Activated T-helper 1 cell treated with anti-CD3 and anti-CD28 coated beads, Interleukin-2, amount 50 U/mL, for 16 hours (primary cell): Measurements from ENCODE around the gene AGAP1.

ENCODE experiments used
- DNase-seq, 2 donors: peaks; one replicate each; pipeline ENCODE4 v3.0.0-alpha.2; 2020; ENCODE audit warnings: low read depth in 1 of 2, low spot score in 1 of 2

The AGAP1 gene

GRCh38 chr2:235546436-235546835, 52.6 kb downstream of the AGAP1 start:
- DNase-seq, result no peak

DNA sequence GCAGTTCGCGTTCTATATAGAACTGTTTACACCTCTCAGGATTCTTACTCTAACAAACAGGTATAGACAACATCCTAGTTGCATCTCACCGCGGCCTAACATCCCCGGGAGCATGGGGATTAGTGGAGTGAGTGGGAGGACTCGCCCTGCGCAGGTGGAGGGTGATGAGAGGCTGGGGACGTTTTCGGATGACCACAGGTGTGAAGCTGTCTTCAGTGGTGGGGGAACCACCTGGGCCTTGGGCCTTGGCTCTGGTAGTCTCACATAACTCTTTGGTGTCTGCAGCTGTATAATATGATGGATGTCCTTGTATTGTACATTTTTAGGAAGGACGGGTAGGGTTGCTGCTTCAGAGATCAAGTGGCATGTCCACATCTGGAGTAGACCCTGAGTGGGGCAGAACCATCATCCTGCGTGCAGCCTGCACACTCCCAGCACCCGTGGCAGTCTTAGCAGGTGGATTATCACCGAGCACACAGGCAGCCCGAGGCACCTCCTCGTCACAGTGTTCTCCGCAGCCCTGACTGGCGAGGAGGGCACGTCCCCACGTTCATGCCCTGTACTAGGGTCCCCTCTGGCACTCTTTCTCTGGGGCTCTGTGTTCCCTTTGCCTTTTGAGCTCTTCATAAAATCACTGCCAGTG, 56.0 kb downstream of the AGAP1 start:
- no peak for DNase-seq

GRCh38 chr2:235550378-235550760, 56.5 kb downstream of the AGAP1 start:
- no peak for DNase-seq

DNA sequence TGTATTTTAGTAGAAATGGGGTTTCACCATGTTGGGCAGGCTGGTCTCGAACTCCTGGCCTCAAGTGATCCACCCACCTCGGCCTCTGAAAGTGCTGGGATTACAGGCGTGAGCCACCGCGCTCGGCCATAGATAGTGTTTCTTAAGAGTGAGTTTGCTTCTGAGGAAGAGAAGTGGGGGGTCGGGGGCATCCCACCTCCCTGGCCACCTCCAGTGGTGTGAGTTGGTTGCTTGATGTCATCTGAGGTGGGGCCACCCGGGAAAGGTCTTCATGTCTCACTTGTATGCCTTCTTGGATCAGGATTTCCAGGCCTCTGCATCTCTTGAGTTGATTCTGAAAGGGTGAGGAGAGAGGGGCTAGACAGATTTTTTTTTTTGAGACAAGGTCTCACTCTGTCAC, 57.1 kb downstream of the AGAP1 start:
- no peak for DNase-seq

GRCh38 chr2:235551965-235552364, 58.1 kb downstream of the AGAP1 start:
- DNase-seq, result no peak

DNA sequence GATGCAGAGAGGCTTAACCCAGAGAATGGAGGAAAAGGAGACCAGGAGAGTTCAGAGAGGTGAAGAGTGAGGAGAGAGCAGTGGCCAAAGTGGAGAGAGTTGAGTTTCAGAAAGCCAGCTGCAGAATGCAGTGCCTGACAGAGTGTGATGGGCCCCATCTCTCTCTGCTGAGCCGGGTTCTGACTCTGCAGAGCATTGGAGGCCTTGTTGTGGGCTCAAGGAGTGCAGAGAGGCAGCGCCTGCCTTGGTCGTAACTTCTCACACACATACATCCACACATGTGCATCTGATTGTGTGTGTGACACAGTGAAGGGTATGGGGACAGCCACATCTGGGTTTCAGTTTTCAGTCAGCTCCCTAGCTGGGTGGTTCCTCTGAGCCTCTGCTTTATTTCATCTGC, 58.8 kb downstream of the AGAP1 start:
- DNase-seq, result no peak

GRCh38 chr2:235553291-235553690, 59.4 kb downstream of the AGAP1 start:
- no peak for DNase-seq

DNA sequence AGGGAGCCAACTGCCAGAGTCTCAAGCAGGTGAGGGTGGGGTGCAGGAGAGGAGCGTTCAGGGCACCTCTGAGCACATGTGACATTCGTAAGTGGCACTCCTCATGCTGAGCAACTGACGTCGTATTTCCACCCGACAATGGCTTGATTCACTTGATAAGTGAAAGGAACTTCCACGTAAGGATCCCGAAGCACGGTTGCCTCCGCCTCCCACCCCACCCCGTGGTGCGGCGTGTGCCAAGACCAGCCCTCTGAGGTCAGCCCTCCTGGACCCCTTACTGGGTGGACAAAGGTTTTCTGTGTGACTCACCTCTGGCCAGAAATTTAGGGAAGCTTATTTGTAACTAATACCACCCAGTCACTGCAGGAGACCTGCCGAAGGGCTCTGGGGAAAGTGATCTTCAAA, 59.9 kb downstream of the AGAP1 start:
- DNase-seq, result no peak

DNA sequence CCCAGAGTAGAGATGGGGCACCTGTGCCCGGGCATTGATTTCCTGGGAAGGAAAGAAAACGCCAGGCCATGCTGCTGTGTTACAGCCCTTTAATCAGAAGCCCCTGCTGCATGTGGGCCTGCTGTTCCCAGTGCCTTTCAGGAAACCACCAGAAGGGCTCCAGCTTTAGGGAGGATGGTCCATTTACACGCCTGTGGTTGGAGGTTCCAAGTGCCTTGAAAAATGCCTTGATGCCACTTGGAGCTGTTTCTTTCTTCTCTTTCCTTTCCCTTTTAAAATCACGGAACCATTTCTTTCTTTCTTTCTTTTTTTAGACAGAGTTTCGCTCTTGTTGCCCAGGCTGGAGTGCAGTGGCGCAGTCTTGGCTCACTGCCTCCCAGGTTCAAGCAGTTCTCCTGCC, 60.5 kb downstream of the AGAP1 start:
- no peak for DNase-seq

DNA sequence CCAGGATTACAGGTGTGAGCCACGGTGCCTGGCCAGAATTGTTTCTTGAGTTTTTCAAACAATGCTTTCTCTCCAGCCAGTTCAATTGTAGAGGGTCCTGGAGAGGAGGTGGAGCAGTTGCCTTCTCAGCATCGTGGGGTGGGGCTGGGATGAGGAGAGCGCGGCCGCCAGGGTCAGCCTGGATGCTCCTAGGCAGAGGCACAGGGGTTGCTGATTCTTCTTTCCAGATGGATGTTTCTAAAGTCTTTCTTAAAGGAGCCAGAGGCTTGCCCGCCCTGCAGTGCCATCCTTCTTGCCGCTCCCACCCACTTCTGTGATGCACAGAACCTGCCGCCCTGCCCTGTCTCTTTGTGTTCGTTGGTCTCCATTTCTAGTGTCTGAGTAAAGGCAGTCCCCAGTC, 61.1 kb downstream of the AGAP1 start:
- DNase-seq, result no peak

DNA sequence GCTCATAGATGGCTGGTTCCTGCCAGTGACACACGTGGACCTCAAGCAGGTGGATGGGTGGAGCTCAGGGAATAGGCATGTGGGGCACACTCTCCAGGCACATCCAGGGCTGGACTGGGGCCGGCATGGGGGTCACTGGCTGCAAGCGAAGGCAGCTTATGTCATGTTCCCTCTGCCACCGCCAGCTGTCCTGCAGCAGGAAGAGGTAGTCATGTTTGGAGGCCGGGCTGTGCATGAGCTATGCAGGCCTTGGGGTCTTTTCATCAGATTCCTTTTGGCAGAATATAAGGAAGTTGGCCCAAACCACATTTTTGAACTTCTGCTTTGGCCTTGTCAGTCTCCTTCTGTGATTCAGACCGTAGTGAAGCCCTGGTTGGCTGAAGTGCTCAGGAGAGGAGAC, 61.5 kb downstream of the AGAP1 start:
- no peak for DNase-seq

- no peak for DNase-seq
Measured at GRCh38 chr2:235556086-235556485, 62.2 kb downstream of the AGAP1 start.

GRCh38 chr2:235556901-235557300, 63.1 kb downstream of the AGAP1 start:
- no peak for DNase-seq

DNA sequence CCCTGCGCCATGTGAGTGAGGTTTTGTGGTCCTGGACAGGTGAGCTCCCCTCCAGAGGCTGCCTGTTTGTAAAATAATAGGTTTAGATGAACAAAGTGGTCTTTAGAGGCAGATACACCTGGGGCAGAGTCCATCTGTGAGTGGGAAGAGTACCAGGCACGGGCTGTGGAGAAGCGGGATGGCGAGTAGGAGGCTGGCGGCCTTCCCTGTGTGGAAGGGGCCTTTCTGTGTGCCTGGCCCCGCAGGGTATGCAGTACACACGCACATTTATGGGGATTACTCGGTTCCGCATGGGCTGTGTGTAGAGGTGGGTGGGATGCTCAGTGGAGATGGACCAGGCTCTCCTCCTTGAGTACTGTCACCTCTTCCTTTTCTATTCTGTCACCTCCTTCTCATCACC, 64.1 kb downstream of the AGAP1 start:
- DNase-seq, result no peak

GRCh38 chr2:235558572-235558971, 64.7 kb downstream of the AGAP1 start:
- no peak for DNase-seq

DNA sequence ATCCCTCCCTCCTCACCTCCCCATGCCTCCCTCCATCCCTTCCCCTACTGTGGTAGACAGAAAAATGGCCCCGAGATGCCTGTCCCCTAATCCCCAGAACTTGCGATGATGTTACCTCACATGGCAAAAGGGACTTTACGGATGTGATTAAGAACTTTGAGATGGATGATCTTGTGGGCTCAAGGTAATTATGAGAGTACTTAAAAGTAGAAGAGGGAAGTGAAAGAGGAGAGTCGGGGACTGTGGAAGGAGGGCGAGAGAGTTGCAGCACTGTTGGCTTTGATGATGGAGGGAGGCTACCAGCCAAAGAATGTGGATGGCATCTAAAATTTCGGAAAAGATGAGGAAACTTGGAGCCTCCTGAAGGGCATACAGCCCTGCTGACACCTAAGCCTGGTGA, 66.5 kb downstream of the AGAP1 start:
- DNase-seq, result no peak

- no peak for DNase-seq
Measured at GRCh38 chr2:235561450-235561849, 67.6 kb downstream of the AGAP1 start.

GRCh38 chr2:235562065-235562747, 68.4 kb downstream of the AGAP1 start:
- DNase-seq, result no peak

GRCh38 chr2:235563056-235563910, 69.4 kb downstream of the AGAP1 start:
- DNase-seq, result no peak

DNA sequence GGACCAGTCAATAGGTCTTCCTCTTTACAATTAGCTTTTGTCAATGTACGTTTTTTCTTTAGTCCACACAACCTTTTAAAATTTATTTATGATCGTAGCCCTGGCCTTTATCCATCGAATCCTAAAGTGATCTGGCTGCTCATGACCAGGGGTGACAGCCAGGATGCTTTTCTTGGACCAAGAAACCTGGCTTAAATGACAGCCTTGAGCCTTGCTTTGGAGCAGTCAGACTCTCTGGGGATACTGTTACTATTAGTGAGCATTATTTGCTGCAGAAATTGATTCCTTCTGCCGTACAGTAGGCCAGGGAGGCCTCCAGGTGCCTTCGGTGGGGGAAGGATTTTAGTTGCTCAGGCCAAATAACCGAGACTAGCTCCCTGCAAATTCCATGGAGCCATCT, 70.2 kb downstream of the AGAP1 start:
- DNase-seq, result no peak

DNA sequence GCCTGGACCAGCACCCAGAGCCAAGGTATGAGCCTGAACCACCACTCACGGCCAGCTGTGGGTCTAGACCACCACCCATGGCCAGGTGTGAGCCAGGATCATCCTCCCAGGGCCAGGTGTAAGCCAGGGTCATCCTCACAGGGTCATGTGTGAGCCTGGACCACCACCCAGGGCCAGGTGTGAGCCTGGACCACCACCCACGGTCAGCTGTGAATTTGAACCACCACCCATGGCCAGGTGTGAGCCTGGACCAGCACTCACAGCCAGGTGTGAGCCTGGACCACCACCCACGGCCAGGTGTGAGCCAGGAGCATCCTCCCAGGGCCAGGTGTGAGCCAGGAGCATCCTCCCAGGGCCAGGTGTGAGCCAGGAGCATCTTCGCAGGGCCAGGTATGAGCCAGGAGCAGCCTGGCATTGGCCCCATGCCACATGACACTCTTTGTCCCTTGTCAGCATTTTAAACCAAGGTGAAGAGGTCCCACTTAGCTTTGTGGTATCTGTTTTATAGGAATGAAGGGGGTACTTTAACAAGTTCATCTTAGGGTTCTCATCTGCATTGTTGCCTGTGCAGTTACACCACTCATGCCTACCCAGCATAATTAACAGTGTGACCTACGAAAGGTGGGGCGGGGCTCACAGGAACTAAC, 71.2 kb downstream of the AGAP1 start:
- no peak for DNase-seq

- no peak for DNase-seq
Measured at GRCh38 chr2:235566415-235566814, 72.6 kb downstream of the AGAP1 start.
